HAP-1 (cell line): Measurements from ENCODE around the gene FOXB2.
"Not testable (repeated sequence)": the region's sequence is repeated elsewhere in the genome, so short reads cannot be mapped to it uniquely, and the experiment has no call there.

Experiments
- DNase-seq, 2 experiments: peaks; one replicate each; pipeline ENCODE4 v3.0.0-alpha.2; 2016 to 2020; ENCODE audit warnings: low spot score in 2 of 2
- H3K27me3 ChIP-seq: fragments of 250-450 bp; sonication (Bioruptor Pico); 2 replicates; pipeline ENCODE4 v1.5.1; 2020; ENCODE audit warnings: low read depth, mild to moderate bottlenecking, moderate library complexity
- H3K36me3 ChIP-seq: fragments of 250-450 bp; sonication (Bioruptor Pico); replicated peaks from 2 replicates; pipeline ENCODE4 v1.5.1; 2020; ENCODE audit warnings: mild to moderate bottlenecking
- H3K4me1 ChIP-seq: fragments of 250-450 bp; sonication (Bioruptor Pico); 2 replicates; pipeline ENCODE4 v1.5.1; 2020; ENCODE audit warnings: mild to moderate bottlenecking
- H3K4me3 ChIP-seq: fragments of 250-450 bp; sonication (Bioruptor Pico); 2 replicates; pipeline ENCODE4 v1.5.1; 2020; ENCODE audit warnings: mild to moderate bottlenecking, moderate library complexity
- H3K9me3 ChIP-seq: fragments of 250-450 bp; sonication (Bioruptor Pico); 2 replicates; pipeline ENCODE4 v1.5.1; 2020; ENCODE audit warnings: mild to moderate bottlenecking, moderate library complexity
- in situ Hi-C: fragments of 300-500 bp; cut with MboI; formaldehyde crosslinking; loops from 3 replicates; pipeline ENCODE4 v1.14.3; 2020; ENCODE audit warnings: low sequenced_read_pairs, inconsistent platforms, mixed read lengths

FOXB2 gene

GRCh38 chr9:77019236-77019925 is at the start of gene FOXB2:
Gene FOXB2 (plus strand): TSS chr9:77019655. CDS start chr9:77019655, 0 bp downstream.
- no peak for DNase-seq
- H3K27me3 ChIP-seq = peaks cover 77% of the 10 kb centered on the region
- H3K36me3 ChIP-seq = no peaks in the 10 kb centered on the region
- no peaks in the 10 kb centered on the region for H3K9me3 ChIP-seq
- in situ Hi-C loops = no loop called here
- H3K4me3 ChIP-seq = peak within 1 kb of the TSS; percentile 21
- H3K4me1 ChIP-seq = no peaks in the 10 kb centered on the region

DNA sequence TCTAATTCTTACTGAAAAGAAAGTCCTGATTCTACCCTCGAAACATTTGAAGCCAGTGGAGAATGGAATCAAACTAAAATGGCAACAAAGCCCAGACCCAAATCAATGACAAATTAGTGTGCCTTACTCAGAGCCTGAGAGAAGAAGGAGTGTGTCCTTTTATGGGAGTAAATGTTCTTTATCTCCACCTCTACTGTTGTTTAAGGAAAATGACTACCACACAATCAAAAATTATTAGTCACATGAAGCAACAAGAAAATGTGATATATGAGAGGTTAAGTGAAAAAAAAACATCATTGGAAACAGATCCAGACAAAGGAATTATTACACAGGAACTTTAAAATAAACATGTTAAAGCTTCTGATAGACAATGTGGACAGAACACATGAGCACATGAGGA is 49.7 kb upstream of the FOXB2 start:
- H3K4me3 ChIP-seq = no peak overlapping the region
- DNase-seq = no peak
- H3K9me3 ChIP-seq = no peaks in the 10 kb centered on the region
- H3K4me1 ChIP-seq = no peaks in the 10 kb centered on the region
- in situ Hi-C loops = no loop called here
- peaks cover 8% of the 10 kb centered on the region for H3K27me3 ChIP-seq
- no peaks in the 10 kb centered on the region for H3K36me3 ChIP-seq

- in situ Hi-C loops, H3K9me3 ChIP-seq, DNase-seq, H3K4me1 ChIP-seq, H3K36me3 ChIP-seq, H3K4me3 ChIP-seq: not testable (repeated sequence)
- H3K27me3 ChIP-seq = peaks cover 27% of the 10 kb centered on the region
These were observed 40.6 kb upstream of the FOXB2 start for GRCh38 chr9:76978831-76979230.

- no peaks in the 10 kb centered on the region for H3K9me3 ChIP-seq
- H3K36me3 ChIP-seq = no peaks in the 10 kb centered on the region
- H3K4me1 ChIP-seq = no peaks in the 10 kb centered on the region
- DNase-seq = no peak
- H3K27me3 ChIP-seq = peaks cover 21% of the 10 kb centered on the region
- in situ Hi-C loops = no loop called here
- no peak overlapping the region for H3K4me3 ChIP-seq
These were observed 38.9 kb upstream of the FOXB2 start for GRCh38 chr9:76980566-76980965.

- no peaks in the 10 kb centered on the region for H3K4me1 ChIP-seq
- H3K9me3 ChIP-seq = no peaks in the 10 kb centered on the region
- H3K36me3 ChIP-seq = no peaks in the 10 kb centered on the region
- peaks cover 15% of the 10 kb centered on the region for H3K27me3 ChIP-seq
- no peak for DNase-seq
- in situ Hi-C loops = no loop called here
- H3K4me3 ChIP-seq = no peak overlapping the region
These were observed 35.0 kb upstream of the FOXB2 start for GRCh38 chr9:76984486-76984885.

DNA sequence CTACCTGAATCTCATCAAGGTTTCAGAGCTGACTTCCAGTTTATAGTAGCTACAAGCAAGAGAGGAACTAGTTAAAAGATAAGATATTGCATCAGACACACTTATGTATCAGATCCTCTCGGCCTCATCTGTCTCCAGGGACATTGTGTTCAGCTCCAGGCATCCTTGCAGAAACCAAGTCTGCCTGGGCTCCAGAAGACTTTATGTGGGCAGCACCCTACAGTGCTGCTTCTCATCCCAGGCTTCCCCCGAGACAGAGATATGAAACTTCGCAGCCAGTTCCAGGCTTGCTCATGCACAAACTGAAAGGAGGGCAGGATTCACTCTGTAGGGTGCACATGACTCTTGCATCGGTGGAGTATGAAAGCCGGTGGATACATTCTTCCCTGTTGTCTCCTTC is 33.9 kb upstream of the FOXB2 start:
- H3K36me3 ChIP-seq = no peaks in the 10 kb centered on the region
- DNase-seq = no peak
- H3K27me3 ChIP-seq = peaks cover 15% of the 10 kb centered on the region
- in situ Hi-C loops = no loop called here
- no peaks in the 10 kb centered on the region for H3K9me3 ChIP-seq
- no peaks in the 10 kb centered on the region for H3K4me1 ChIP-seq
- H3K4me3 ChIP-seq = no peak overlapping the region

- H3K4me3 ChIP-seq = no peak overlapping the region
- peak in 1 of 2 experiments; percentile 17 for DNase-seq
- in situ Hi-C loops = no loop called here
- H3K4me1 ChIP-seq = no peaks in the 10 kb centered on the region
- peaks cover 9% of the 10 kb centered on the region; the same call in 1 of the 2 replicates for H3K27me3 ChIP-seq
- H3K9me3 ChIP-seq = no peaks in the 10 kb centered on the region
- no peaks in the 10 kb centered on the region for H3K36me3 ChIP-seq
These were observed 31.8 kb upstream of the FOXB2 start for GRCh38 chr9:76987594-76988200.

- peaks cover 9% of the 10 kb centered on the region; the same call in 1 of the 2 replicates for H3K27me3 ChIP-seq
- in situ Hi-C loops = no loop called here
These were observed 30.5 kb upstream of the FOXB2 start for GRCh38 chr9:76988941-76989340.

GRCh38 chr9:76989501-76989900 is 30.0 kb upstream of the FOXB2 start:
- Histone ChIP-seq H3K9me3 (no peaks in the 10 kb centered on the region), H3K4me3 (no peak overlapping the region), H3K36me3 (no peaks in the 10 kb centered on the region), H3K4me1 (no peaks in the 10 kb centered on the region), H3K27me3 (peaks cover 9% of the 10 kb centered on the region; the same call in 1 of the 2 replicates)
- no peak for DNase-seq
- in situ Hi-C loops = no loop called here

More at GRCh38 chr9:76988941-76989340, 30.5 kb upstream of the FOXB2 start:
- H3K4me3 ChIP-seq = no peak overlapping the region
- no peaks in the 10 kb centered on the region for H3K9me3 ChIP-seq
- H3K36me3 ChIP-seq = no peaks in the 10 kb centered on the region
- no peaks in the 10 kb centered on the region for H3K4me1 ChIP-seq
- no peak for DNase-seq

GRCh38 chr9:76996700-76997099 is 22.8 kb upstream of the FOXB2 start:
- in situ Hi-C loops = no loop called here

GRCh38 chr9:76999261-76999660 is 20.2 kb upstream of the FOXB2 start:
- in situ Hi-C loops = no loop called here
- H3K36me3 ChIP-seq = no peaks in the 10 kb centered on the region
- H3K4me3 ChIP-seq = no peak overlapping the region
- no peaks in the 10 kb centered on the region for H3K27me3 ChIP-seq
- no peak for DNase-seq
- no peaks in the 10 kb centered on the region for H3K9me3 ChIP-seq
- no peaks in the 10 kb centered on the region for H3K4me1 ChIP-seq

More at GRCh38 chr9:76996700-76997099, 22.8 kb upstream of the FOXB2 start:
- H3K4me3 ChIP-seq = no peak overlapping the region
- H3K4me1 ChIP-seq = no peaks in the 10 kb centered on the region
- DNase-seq = peak in 1 of 2 experiments; percentile 53
- H3K27me3 ChIP-seq = no peaks in the 10 kb centered on the region
- no peaks in the 10 kb centered on the region for H3K36me3 ChIP-seq
- H3K9me3 ChIP-seq = no peaks in the 10 kb centered on the region

GRCh38 chr9:77000330-77000729 is 19.1 kb upstream of the FOXB2 start:
- in situ Hi-C loops = no loop called here
- Histone ChIP-seq H3K4me1 (no peaks in the 10 kb centered on the region), H3K36me3 (no peaks in the 10 kb centered on the region), H3K27me3 (no peaks in the 10 kb centered on the region), H3K9me3 (no peaks in the 10 kb centered on the region), H3K4me3 (no peak overlapping the region)
- no peak for DNase-seq

GRCh38 chr9:77003366-77003765 is 16.1 kb upstream of the FOXB2 start:
- H3K9me3 ChIP-seq = no peaks in the 10 kb centered on the region
- DNase-seq = no peak
- H3K4me1 ChIP-seq = no peaks in the 10 kb centered on the region
- in situ Hi-C loops = no loop called here
- H3K36me3 ChIP-seq = no peaks in the 10 kb centered on the region
- peaks cover 3% of the 10 kb centered on the region for H3K27me3 ChIP-seq
- no peak overlapping the region for H3K4me3 ChIP-seq

- no peak for DNase-seq
- Histone ChIP-seq H3K4me1 (no peaks in the 10 kb centered on the region), H3K27me3 (peaks cover 10% of the 10 kb centered on the region), H3K9me3 (no peaks in the 10 kb centered on the region), H3K36me3 (no peaks in the 10 kb centered on the region), H3K4me3 (no peak overlapping the region)
- in situ Hi-C loops = no loop called here
These were observed 14.2 kb upstream of the FOXB2 start for GRCh38 chr9:77005216-77005615.
